Activated CD8-positive, alpha-beta memory T cell treated with anti-CD3 and anti-CD28 coated beads, Interleukin-2, amount 50 U/mL, for 1 hour (primary cell): ENCODE results near the gene MEIOSIN.
"Not testable (repeated sequence)": the region's sequence is repeated elsewhere in the genome, so short reads cannot be mapped to it uniquely, and the experiment has no call there.

Source experiments
- DNase-seq: peaks from one replicate; pipeline ENCODE4 v3.0.0-alpha.2; 2020; ENCODE audit errors: extremely low read depth

MEIOSIN gene

GRCh38 chr19:45717983-45718650 is 15.1 kb upstream of the MEIOSIN start:
- no peak for DNase-seq

- DNase-seq, result not testable (repeated sequence)
Measured at GRCh38 chr19:45720065-45720464, 13.2 kb upstream of the MEIOSIN start.

GRCh38 chr19:45728683-45729082 is 4.6 kb upstream of the MEIOSIN start:
- DNase-seq, result not testable (repeated sequence)

- no peak for DNase-seq
Measured at GRCh38 chr19:45729800-45730290, 3.4 kb upstream of the MEIOSIN start.

- DNase-seq, result peak; percentile 80
Measured at GRCh38 chr19:45730368-45731288, 2.6 kb upstream of the MEIOSIN start, which contains the start of gene FBXO46. TSS of gene FBXO46 (minus strand) at chr19:45730896. CDS start at chr19:45713495, 17,401 bp downstream.

GRCh38 chr19:45739498-45740439 is 6.5 kb downstream of the MEIOSIN start:
- DNase-seq, result no peak

GRCh38 chr19:45742969-45743368 is 9.7 kb downstream of the MEIOSIN start:
- DNase-seq, result no peak

- DNase-seq, result no peak
Measured at GRCh38 chr19:45745606-45746005, 12.4 kb downstream of the MEIOSIN start.

GRCh38 chr19:45746866-45747265 is 13.6 kb downstream of the MEIOSIN start:
- DNase-seq, result no peak

- no peak for DNase-seq
Measured at GRCh38 chr19:45747513-45747912, 14.3 kb downstream of the MEIOSIN start.

- DNase-seq, result not testable (repeated sequence)
Measured at GRCh38 chr19:45751483-45751882, 18.2 kb downstream of the MEIOSIN start.

- no peak for DNase-seq
Measured at GRCh38 chr19:45752639-45753038, 19.4 kb downstream of the MEIOSIN start.

- no peak for DNase-seq
Measured at GRCh38 chr19:45753548-45753947, 20.3 kb downstream of the MEIOSIN start.

- DNase-seq, result no peak
Measured at GRCh38 chr19:45754323-45754722, 21.1 kb downstream of the MEIOSIN start.

- no peak for DNase-seq
Measured at GRCh38 chr19:45757695-45758094, 24.5 kb downstream of the MEIOSIN start.

- no peak for DNase-seq
Measured at GRCh38 chr19:45758921-45759320, 25.7 kb downstream of the MEIOSIN start.

GRCh38 chr19:45761714-45762113 is 28.5 kb downstream of the MEIOSIN start:
- no peak for DNase-seq

- no peak for DNase-seq
Measured at GRCh38 chr19:45762870-45763631, 29.8 kb downstream of the MEIOSIN start.

GRCh38 chr19:45763691-45764294 is 30.6 kb downstream of the MEIOSIN start:
- DNase-seq, result no peak

- DNase-seq, result no peak
Measured at GRCh38 chr19:45764475-45764874, 31.2 kb downstream of the MEIOSIN start.
